Neural progenitor cell (in vitro differentiated cells): ENCODE data around the gene TNFRSF13B. TPM values are rescaled to one million over a fixed set of nuclear protein-coding genes. Genes with fewer than 3 reads are reported as not detected.

Experiments
- DNase-seq: peaks from one replicate; pipeline ENCODE4 v3.0.0-alpha.2; 2016; ENCODE audit warnings: low spot score
- H2AFZ ChIP-seq: fragments of 200-600 bp; sonication (generic); replicated peaks from 2 replicates; pipeline ENCODE4 v1.6.1; 2016; ENCODE audit warnings: antibody characterized with exemption
- H3F3A ChIP-seq: fragments of 200-600 bp; sonication (generic); 2 replicates; pipeline ENCODE4 v1.6.1; 2016; ENCODE audit warnings: antibody characterized with exemption, low read depth
- H3K27ac ChIP-seq: fragments of 200-600 bp; sonication (generic); 2 replicates; pipeline ENCODE4 v1.5.1; 2016; ENCODE audit warnings: mild to moderate bottlenecking
- H3K27me3 ChIP-seq: fragments of 200-600 bp; sonication (generic); 2 replicates; pipeline ENCODE4 v1.6.1; 2016; ENCODE audit warnings: mild to moderate bottlenecking, moderate library complexity
- H3K36me3 ChIP-seq: fragments of 200-600 bp; sonication (generic); 2 replicates; pipeline ENCODE4 v1.5.1; 2016
- H3K4me1 ChIP-seq: fragments of 200-600 bp; sonication (generic); 2 replicates; pipeline ENCODE4 v1.6.1; 2016; ENCODE audit warnings: mixed run types
- H3K4me2 ChIP-seq: fragments of 200-600 bp; sonication (generic); 2 replicates; pipeline ENCODE4 v1.6.1; 2016
- H3K4me3 ChIP-seq: fragments of 200-600 bp; sonication (generic); 2 replicates; pipeline ENCODE4 v1.5.1; 2016
- H3K79me2 ChIP-seq: fragments of 200-600 bp; sonication (generic); 2 replicates; pipeline ENCODE4 v1.6.1; 2016; ENCODE audit warnings: low read depth
- H3K9ac ChIP-seq: fragments of 200-600 bp; sonication (generic); 2 replicates; pipeline ENCODE4 v1.6.1; 2016
- H3K9me3 ChIP-seq: fragments of 200-600 bp; sonication (generic); 2 replicates; pipeline ENCODE4 v1.5.1; 2016; ENCODE audit warnings: low read depth
- H4K20me1 ChIP-seq: fragments of 200-600 bp; sonication (generic); 2 replicates; pipeline ENCODE4 v1.6.1; 2016; ENCODE audit warnings: low read depth
- H3K27ac Mint-ChIP-seq: 3 replicates; pipeline ENCODE4 v1.8.0; 2021; ENCODE audit warnings: mixed read lengths
- H3K27me3 Mint-ChIP-seq: 2 replicates; pipeline ENCODE4 v1.8.0; 2022; ENCODE audit warnings: low read depth, mild to moderate bottlenecking, inconsistent platforms, moderate library complexity, mixed read lengths; ENCODE audit not compliant: insufficient read depth
- H3K36me3 Mint-ChIP-seq: 3 replicates; pipeline ENCODE4 v1.8.0; 2021; ENCODE audit warnings: mixed read lengths
- H3K4me1 Mint-ChIP-seq: 3 replicates; pipeline ENCODE4 v1.8.0; 2021; ENCODE audit warnings: mixed read lengths
- H3K4me3 Mint-ChIP-seq: 3 replicates; pipeline ENCODE4 v1.8.0; 2021; ENCODE audit warnings: mild to moderate bottlenecking, moderate library complexity, mixed read lengths
- H3K9me3 Mint-ChIP-seq: 3 replicates; pipeline ENCODE4 v1.8.0; 2020; ENCODE audit warnings: mixed read lengths
- CTCF ChIP-seq: fragments of 200-600 bp; sonication (generic); IDR thresholded peaks from 2 replicates; pipeline ENCODE4 v1.5.1; 2017; ENCODE audit warnings: antibody characterized with exemption, mild to moderate bottlenecking
- EZH2 ChIP-seq: fragments of 200-600 bp; sonication (generic); IDR thresholded peaks from 2 replicates; pipeline ENCODE4 v1.6.1; 2017; ENCODE audit warnings: antibody characterized with exemption, mild to moderate bottlenecking, moderate library complexity
- EZH2phosphoT487 ChIP-seq: fragments of 200-600 bp; sonication (generic); IDR thresholded peaks from 2 replicates; pipeline ENCODE4 v1.6.1; 2017; ENCODE audit warnings: antibody characterized with exemption
- total RNA-seq: library from RNA; depleted of rRNA; stranded (reverse); fragments of >200 nt; gene quantifications from 2 replicates; pipeline ENCODE4 v1.2.3, GENCODE V29; 2015; ENCODE audit warnings: low replicate concordance

Gene TNFRSF13B
- total RNA-seq, 1 donor from 2014 or later = not detected

DNA sequence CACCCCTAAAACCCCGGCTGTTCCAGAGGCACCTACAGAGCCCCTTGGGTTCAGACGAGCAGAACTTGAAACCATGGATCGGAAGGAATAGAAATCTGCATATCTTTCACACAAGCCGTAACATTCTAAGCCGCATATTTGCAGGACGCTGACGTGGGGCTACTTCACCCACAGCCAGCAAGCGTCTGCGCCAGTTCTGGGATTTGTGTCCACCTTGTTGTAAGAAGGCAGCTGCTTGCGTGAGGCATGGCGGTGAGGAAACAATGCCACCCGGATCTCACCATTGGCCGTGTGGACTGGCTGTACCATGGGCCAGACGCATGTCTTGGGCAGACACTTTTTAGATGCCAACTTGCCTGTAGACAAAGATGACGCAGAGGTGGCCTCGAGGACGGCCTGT, 34.5 kb downstream of the TNFRSF13B start:
- DNase-seq = no peak

DNA sequence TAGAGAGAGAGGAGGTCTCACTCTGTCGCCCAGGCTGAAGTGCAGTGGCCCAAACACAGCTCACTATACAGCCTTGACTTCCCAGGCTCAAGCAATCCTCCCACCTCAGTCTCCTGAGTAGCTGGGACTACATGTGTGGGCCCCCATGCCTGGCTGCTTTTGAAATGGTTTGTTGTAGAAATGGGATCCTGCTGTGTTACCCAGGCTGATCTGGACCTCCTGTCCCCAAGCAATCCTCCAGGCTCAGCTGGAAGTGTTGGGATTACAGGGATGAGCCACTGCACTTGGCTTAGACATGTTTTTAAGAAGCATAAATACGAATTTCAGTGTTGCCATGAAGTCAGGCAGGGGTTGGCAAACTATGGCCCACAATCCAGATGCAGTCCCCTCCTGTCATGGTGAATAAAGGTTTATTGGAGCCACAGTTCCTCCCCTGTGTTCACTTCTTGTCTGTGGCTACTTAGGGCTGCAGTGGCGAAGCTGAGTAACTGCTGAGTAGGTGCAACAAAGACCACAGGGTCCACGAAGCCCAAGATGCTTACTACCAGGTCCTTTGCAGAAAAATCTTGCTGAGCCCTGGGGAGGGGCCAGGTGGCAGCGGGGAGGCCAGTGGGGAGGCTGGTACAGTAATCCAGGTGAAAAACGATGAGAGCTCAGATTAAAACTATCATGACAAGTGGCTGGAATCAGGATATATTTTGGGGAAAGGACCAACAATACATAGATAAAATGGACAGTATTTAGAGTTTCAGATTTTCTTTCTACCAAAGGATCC, 35.2 kb downstream of the TNFRSF13B start:
- no peak for TF ChIP-seq EZH2phosphoT487
- no peak for TF ChIP-seq EZH2
- no peak for TF ChIP-seq CTCF
- Histone ChIP-seq H3K27me3 (no peaks in the 10 kb centered on the region), H3K27ac (no peak overlapping the region), H3K79me2 (no peaks in the 10 kb centered on the region), H3K4me1 (no peaks in the 10 kb centered on the region), H3K36me3 (no peaks in the 10 kb centered on the region), H2AFZ (no peak overlapping the region), H4K20me1 (no peaks in the 10 kb centered on the region), H3K4me3 (no peak overlapping the region), H3K9me3 (no peaks in the 10 kb centered on the region), H3K4me2 (no peak overlapping the region), H3K9ac (no peak overlapping the region), H3F3A (no peaks in the 10 kb centered on the region)
- peaks cover 7% of the 10 kb centered on the region for H3K27me3 Mint-ChIP-seq
- no peak for DNase-seq
- H3K4me1 Mint-ChIP-seq = peaks cover 15% of the 10 kb centered on the region
- H3K27ac Mint-ChIP-seq = no peak overlapping the region
- H3K9me3 Mint-ChIP-seq = no peaks in the 10 kb centered on the region
- H3K4me3 Mint-ChIP-seq = no peak overlapping the region
- H3K36me3 Mint-ChIP-seq = no peaks in the 10 kb centered on the region

More for the DNA sequence above, 34.5 kb downstream of the TNFRSF13B start:
- Histone ChIP-seq H4K20me1 (no peaks in the 10 kb centered on the region), H3K4me3 (no peak overlapping the region), H3K4me1 (no peaks in the 10 kb centered on the region), H2AFZ (no peak overlapping the region), H3F3A (no peaks in the 10 kb centered on the region), H3K4me2 (no peak overlapping the region), H3K27me3 (no peaks in the 10 kb centered on the region), H3K9me3 (no peaks in the 10 kb centered on the region), H3K36me3 (no peaks in the 10 kb centered on the region), H3K27ac (no peak overlapping the region), H3K9ac (no peak overlapping the region), H3K79me2 (no peaks in the 10 kb centered on the region)
- Mint-ChIP-seq H3K27me3 (peaks cover 7% of the 10 kb centered on the region), H3K4me1 (peaks cover 15% of the 10 kb centered on the region), H3K9me3 (no peaks in the 10 kb centered on the region), H3K4me3 (no peak overlapping the region), H3K27ac (no peak overlapping the region), H3K36me3 (no peaks in the 10 kb centered on the region)
- TF ChIP-seq EZH2phosphoT487 = no peak
- no peak for TF ChIP-seq CTCF
- no peak for TF ChIP-seq EZH2

- no peak overlapping the region for H3K27ac ChIP-seq
- no peak overlapping the region for H3K4me2 ChIP-seq
- H3K9ac ChIP-seq = no peak overlapping the region
- H2AFZ ChIP-seq = no peak overlapping the region
- no peaks in the 10 kb centered on the region for H3K36me3 Mint-ChIP-seq
- no peaks in the 10 kb centered on the region for H3K27me3 ChIP-seq
- peaks cover 5% of the 10 kb centered on the region for H3K27me3 Mint-ChIP-seq
- H3K4me3 Mint-ChIP-seq = no peak overlapping the region
- H3K36me3 ChIP-seq = no peaks in the 10 kb centered on the region
- DNase-seq = no peak
- H3K4me3 ChIP-seq = no peak overlapping the region
- no peaks in the 10 kb centered on the region for H3K4me1 ChIP-seq
- H3F3A ChIP-seq = no peaks in the 10 kb centered on the region
- TF ChIP-seq EZH2 = no peak
- no peak for TF ChIP-seq CTCF
- no peak for TF ChIP-seq EZH2phosphoT487
- no peaks in the 10 kb centered on the region for H3K9me3 Mint-ChIP-seq
- no peaks in the 10 kb centered on the region for H4K20me1 ChIP-seq
- H3K79me2 ChIP-seq = no peaks in the 10 kb centered on the region
- H3K27ac Mint-ChIP-seq = no peak overlapping the region
- peaks cover 15% of the 10 kb centered on the region for H3K4me1 Mint-ChIP-seq
- H3K9me3 ChIP-seq = no peaks in the 10 kb centered on the region
Observed at GRCh38 chr17:16935786-16936185, 36.1 kb downstream of the TNFRSF13B start.
